Stimulated activated CD8-positive, alpha-beta memory T cell treated with anti-CD3 and anti-CD28 coated beads, Interleukin-15, amount 100 ng/mL, for 48 hours (primary cell): ENCODE results near the gene RPS5.
"Not testable (repeated sequence)": the region's sequence is repeated elsewhere in the genome, so short reads cannot be mapped to it uniquely, and the experiment has no call there.

Experiments used
- DNase-seq, 2 donors: peaks; one replicate each; pipeline ENCODE4 v3.0.0-alpha.2; 2020; ENCODE audit warnings: low read depth in 2 of 2

Gene RPS5

DNA sequence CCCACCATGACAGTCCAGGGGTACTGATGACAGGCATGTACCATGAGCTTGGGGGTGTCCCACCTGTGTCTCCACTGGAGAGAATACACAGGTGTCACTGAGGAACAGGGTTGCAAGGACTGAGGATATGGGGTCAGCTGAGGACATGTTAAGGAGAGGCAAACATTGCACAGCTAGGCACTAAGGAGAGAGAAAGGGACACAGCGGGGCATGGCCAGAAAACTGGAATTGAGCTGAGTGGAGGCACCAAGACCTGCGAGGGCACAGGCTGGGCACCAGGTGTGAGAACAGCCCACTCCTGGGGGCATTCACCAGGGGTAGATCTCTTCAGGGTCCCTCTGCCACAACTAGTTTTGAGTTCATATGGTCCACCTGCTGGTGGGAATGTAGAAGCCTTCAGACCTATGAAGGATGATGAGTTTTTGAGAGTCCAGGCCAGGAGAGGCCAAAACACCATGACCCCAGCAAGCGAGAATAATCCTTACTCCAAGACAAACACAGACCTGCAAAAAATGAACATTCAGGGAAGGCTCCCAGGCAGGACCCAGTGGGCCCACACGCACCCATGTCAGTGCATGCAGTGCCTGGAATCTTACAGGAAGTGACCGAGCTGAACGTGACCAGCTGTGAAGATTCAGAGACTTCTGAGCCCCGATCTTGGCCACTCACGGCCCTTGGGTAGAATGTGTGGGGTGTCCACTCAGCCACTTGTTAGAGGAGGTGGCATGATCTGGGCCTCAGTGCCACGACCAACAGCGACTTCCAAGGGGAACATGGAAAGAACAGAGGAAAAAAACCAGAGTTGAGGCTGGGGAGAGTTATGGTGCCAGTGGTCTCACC lies 20.0 kb downstream of the RPS5 start:
- DNase-seq: no peak

DNA sequence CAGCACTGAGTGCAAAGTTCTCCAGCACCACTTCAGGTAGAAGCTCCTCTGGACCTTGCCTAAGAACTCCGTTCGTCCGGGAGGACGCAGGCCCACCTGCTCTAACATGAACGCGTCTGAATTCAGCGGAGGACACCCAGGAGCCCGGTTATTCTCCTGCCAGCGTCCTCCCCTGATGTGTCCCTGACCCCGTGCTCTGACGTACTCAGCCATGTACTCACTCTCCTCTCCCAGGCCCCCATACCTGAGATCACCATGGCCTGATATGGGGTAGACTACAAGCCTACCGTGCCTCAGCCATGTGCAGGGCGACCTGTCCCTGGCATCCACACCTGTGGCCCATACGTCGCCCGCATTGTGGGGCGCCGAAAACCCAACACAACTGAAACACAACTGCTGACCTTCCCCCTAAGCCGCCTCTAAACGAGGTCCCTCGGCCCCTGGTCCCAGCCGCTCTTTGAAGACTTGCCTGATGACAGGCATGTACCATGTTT lies 20.6 kb downstream of the RPS5 start:
- DNase-seq: no peak

DNA sequence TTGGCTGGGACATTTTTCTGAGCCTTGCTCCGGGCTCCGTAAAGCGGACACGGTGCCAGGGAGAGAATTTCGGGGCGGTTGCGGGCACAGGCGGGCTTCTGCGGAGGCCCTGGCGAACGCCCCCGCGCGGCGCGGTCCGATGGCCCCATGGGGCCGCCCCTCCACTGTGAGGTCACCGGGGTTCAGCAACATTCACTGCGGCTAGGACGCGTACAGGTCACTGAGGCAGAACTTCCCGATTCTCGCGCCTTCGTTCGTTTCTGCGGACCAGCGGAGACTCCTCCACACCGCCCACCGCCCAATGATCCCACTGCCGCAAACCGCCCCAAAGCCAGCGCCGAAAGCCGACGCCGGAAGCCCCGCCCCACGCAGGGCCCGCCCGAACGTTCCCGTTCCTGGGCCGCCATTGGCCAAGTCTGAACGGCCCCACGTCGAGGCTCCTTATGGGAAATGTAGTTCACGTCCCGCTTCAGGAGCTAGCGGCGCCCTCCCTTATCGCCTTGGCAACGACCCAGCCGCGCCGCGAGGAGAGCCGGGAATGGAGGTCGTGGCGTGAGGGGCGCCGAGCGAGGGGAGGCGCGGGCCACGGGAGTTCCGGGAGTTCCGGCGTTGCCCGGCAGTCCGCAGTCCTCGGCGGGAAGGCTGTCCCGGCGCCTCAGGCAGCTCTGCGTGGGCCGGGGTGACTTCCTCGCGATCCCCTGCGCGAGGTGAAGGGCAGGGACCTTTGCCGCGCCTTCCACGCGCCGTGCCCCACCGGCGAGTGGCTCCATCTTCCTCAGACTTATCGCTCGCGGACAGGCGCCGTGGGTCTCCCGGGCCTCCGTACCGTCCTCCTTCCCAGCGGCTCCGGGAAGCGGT lies 21.3 kb downstream of the RPS5 start, which contains the start of gene ZNF584:
ZNF584 (plus strand) TSS at position 498 of the 858 bp plus-strand sequence. CDS start 499 bp downstream, outside the sequence.
- DNase-seq: peak; percentile 94 to 95

DNA sequence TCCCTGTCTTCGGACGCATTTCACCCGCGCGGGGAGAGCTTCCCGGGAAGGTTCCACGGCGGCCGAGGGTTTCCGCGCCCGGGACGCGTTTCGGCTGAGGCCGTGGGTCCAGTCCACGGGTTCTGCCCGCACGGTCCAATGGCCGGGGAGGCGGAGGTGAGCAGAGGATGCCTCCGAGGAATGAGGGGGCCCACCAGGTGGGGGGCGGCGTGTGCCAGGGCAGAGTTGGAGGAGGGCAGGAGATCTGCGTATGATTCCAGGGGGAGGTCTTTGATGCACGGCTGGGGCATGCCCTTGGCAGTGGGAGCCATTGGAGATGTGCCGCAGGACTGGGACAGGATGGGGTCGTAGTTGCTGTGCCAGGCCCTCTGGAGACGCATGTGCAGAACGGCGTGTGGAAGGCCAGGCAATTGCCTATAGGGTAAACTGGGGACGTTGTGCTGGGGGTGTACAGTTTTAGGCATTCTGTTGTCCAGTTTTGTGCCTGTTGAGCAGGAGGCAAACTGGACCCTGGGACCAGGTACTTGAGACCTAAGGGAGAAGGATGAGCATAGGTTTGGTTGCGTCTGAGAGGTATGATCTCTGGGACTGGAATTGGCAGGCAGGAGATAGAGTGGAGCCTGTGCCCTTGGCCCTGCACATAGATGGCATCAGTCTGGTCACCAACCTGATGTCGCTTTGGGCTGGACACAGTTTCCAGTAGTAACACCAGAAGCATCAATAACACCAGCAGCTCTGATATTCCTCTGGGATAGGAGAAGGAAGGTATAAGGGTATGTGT lies 22.1 kb downstream of the RPS5 start:
- DNase-seq: no peak

DNA sequence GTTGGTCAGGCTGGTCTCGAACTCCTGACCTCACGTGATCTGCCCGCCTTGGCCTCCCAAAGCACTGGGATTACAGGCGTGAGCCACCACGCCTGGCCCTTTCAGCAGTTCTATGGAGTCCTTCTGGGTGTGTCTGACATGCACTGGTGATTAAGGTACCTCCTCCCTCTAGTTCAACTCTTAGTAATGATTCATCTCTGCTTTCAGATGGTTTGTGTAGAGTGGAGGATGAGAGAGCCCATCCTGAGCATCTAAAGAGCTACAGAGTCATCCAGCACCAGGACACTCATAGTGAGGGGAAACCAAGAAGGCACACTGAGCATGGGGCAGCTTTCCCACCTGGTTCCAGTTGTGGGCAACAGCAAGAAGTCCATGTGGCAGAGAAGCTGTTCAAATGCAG lies 29.5 kb downstream of the RPS5 start:
- no peak for DNase-seq

DNA sequence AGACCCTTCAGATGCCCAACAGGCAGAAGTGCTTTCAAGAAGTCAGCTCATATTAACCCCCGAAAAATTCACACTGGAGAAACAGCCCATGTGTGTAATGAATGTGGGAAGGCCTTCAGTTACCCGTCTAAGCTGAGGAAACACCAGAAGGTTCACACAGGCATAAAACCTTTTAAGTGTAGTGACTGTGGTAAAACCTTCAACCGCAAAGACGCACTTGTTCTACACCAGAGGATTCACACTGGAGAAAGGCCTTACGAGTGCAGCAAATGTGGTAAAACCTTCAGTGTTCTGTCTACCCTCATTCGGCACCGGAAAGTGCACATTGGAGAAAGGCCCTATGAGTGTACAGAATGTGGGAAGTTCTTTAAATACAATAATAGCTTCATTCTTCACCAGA lies 30.0 kb downstream of the RPS5 start:
- no peak for DNase-seq

DNA sequence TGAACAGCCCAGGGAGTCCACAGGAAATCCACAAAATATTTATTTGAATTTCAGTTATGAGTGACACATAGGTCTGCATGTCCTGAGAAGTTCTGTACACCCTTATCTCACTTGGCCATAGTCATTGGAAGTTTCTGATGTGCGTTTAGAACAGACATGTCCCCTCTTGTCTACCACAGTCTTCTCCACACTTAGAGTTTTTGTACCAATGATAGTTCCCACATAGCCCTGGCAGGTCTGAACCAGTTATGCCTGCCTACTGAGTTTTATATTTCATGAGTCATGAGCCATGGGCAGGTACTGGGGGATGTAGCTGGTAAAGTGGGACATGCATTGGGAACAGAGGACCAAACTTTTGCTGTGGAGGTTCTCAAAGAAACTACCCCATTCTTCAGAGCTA lies 41.5 kb downstream of the RPS5 start:
- DNase-seq: no peak

DNA sequence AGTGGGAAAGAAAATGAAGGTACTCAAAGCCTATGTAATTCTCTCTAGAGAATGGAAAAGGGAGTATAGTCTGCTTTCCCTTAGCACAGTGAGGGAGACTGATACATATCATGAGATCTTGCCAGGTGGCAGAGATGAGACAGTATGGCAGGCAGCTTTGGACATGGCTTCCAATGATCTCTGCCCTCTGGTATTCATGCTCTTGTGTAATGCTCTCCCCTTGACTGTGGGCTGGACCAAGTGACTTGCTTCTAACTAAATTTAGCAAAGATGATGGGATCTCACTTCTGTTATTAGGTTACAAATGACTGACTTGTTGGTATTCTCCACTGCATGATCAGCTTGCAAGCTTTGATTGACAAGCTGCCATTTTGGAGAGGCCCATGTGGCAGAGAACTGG lies 42.7 kb downstream of the RPS5 start:
- no peak for DNase-seq

DNA sequence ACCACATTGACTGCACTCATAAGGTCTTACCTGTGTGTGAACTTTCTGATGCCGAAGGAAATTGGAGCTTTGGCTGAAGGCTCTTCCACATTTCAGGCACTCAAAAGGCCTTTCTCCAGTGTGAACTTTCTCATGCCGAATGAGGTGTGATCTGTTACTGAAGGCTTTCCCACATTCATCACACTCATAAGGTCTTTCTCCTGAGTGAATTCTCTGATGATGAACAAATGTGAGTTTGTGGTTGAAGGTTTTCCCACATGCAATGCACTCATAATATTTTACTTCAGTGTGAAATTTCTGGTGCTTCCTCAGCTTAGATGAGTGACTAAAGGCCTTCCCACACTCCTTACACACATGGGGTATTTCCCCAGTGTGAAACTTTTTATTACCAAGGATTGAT lies 47.1 kb downstream of the RPS5 start:
- no peak for DNase-seq

DNA sequence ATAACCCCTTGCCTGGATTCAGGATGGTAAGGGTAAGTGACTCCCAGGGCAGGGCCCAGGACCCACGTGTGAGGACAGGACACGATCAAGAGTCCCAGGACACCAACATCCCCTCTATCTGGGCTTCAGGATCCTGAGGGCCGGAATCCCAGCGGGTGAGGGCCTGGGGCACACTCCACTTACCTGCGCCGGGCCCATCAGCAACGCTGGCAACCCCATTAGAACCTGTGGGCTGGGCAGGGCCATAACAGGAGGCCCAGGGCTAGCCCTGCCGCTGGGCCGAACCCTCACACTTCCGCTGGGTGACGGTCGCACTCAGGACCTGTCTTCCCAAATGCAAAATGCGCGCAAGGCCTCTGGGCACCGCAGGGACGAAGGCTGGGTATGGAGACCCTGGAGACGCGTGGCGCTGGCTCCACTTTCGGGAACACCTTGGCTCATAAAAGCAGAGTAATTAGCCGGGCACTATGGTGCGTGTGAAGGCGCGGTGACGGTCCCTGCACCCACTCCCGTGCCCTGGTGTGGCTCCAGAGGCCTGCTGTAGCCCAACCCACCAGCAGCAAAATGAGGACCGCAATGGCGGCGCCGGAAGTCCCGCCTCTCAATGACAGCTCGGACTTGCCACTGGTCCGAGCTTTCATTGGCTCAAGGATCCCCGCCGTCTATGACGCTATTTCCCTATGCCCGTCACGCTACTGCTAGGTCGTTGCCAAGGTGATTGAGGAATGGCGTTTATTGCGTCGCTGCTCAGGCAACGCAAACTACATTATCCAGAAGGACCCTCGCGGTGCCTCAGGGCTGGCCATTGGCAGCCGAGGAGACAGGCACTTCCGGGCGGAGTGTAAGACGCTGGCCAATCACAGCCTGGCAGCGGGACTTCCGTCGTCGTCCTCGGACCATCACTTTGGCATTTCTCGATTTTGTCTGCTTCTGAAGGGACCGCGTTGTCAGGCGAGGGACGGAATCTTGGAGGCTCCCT lies 52.8 kb downstream of the RPS5 start, which contains the start of gene ZNF132:
ZNF132 (minus strand) TSS at position 578 of the 979 bp plus-strand sequence; CDS start at position 246, 332 bp downstream.
- peak; percentile 90 to 95 for DNase-seq

DNA sequence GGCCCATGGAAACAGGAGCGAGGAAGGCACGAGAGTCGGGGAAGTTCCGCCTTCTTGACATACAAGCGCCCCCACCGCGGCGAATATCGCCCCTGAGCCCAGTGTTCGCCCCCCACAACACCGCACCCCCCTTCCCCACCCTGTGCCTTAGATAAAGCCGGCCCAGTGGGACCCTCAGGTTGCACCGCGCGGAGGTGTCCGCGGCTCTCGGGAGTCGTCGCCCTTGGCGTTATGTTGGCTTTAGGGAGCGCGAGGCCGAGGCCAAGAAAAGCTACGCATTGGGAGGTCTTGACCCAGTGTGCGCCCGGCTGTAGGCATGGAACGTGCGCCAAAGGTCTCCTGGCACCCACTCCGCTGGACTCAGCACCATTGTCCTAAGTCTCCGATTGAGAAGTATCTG lies 53.5 kb downstream of the RPS5 start:
- no peak for DNase-seq

DNA sequence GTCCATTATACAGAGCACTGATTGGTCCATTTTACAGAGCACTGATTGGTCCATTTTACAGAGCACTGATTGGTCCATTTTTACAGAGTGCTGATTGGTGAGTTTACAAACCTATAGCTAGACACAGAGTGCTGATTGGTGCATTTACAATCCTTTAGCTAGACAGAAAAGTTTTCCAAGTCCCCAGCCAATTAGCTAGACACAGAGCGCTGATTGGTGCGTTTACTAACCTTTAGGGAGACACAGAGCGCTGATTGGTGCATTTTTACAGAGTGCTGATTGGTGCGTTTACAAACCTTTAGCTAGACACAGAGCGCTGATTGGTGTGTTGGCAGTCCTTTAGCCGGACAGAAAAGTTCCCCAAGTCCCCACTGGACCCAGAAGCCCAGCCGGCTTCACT lies 55.9 kb downstream of the RPS5 start:
- not testable (repeated sequence) for DNase-seq
